NB4 (cell line): ENCODE results near the gene FBXO31.

Source experiments
- CTCF ChIP-seq: IDR thresholded peaks from one replicate; pipeline ENCODE4 v1.5.1; 2012; ENCODE audit warnings: low read depth, low read length
- POLR2A ChIP-seq: IDR thresholded peaks from 2 replicates; pipeline ENCODE4 v1.6.1; 2011; ENCODE audit warnings: mild to moderate bottlenecking; ENCODE audit not compliant: insufficient read length; ENCODE audit errors: extremely low read depth

GRCh38 chr16:87308826-87309225, 74.8 kb downstream of the FBXO31 start:
- no peak for TF ChIP-seq CTCF
- TF ChIP-seq POLR2A = no peak
